Neural progenitor cell (in vitro differentiated cells): Measurements from ENCODE around the gene CAVIN2.

Source experiments
- EZH2phosphoT487 ChIP-seq: fragments of 200-600 bp; sonication (generic); IDR thresholded peaks from 2 replicates; pipeline ENCODE4 v1.6.1; 2017; ENCODE audit warnings: antibody characterized with exemption
- TF ChIP-seq, protein P1 (sequence below): fragments of 200-600 bp; sonication (generic); IDR thresholded peaks from 2 replicates; pipeline ENCODE4 v1.5.1; 2017; ENCODE audit warnings: antibody characterized with exemption, mild to moderate bottlenecking

DNA sequence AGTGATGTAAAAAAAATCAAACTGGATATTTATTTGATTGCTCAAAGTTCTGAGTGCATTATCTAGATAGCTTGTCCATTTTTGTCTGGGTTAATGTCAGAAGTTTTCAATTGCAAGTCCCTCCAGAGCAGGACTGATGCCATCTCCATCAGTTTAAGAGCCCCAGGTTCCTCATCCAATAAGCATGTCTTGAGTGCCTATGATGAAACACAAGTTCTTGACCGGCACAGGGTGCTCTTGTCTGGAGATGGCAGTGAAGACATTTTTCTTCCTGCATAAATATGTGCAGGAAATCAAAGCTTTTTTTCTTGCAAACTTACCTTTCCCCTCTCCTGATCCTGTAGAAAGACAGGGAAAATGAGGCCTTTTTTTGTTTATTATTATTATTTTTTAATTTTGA lies 31.9 kb downstream of the CAVIN2 start:
- TF ChIP-seq, protein P1, sequence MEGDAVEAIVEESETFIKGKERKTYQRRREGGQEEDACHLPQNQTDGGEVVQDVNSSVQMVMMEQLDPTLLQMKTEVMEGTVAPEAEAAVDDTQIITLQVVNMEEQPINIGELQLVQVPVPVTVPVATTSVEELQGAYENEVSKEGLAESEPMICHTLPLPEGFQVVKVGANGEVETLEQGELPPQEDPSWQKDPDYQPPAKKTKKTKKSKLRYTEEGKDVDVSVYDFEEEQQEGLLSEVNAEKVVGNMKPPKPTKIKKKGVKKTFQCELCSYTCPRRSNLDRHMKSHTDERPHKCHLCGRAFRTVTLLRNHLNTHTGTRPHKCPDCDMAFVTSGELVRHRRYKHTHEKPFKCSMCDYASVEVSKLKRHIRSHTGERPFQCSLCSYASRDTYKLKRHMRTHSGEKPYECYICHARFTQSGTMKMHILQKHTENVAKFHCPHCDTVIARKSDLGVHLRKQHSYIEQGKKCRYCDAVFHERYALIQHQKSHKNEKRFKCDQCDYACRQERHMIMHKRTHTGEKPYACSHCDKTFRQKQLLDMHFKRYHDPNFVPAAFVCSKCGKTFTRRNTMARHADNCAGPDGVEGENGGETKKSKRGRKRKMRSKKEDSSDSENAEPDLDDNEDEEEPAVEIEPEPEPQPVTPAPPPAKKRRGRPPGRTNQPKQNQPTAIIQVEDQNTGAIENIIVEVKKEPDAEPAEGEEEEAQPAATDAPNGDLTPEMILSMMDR, result no peak
- TF ChIP-seq EZH2phosphoT487, result no peak
